Mesenchymal stem cell (in vitro differentiated cells and primary cell): ENCODE data around the gene LAMC3.

ENCODE experiments used
- DNase-seq: peaks from one replicate; pipeline ENCODE4 v3.0.0-alpha.2; 2013
- H2AFZ ChIP-seq: one replicate; pipeline ENCODE4 v1.6.1; 2013; ENCODE audit warnings: low read depth, mild to moderate bottlenecking, control low read depth, inconsistent platforms, low read length, moderate library complexity
- H2AK5ac ChIP-seq: 2 replicates; pipeline ENCODE4 v1.6.1; 2013; ENCODE audit warnings: low read length, moderate library complexity, mild to moderate bottlenecking, inconsistent platforms; ENCODE audit not compliant: severe bottlenecking
- H2BK120ac ChIP-seq: one replicate; pipeline ENCODE4 v1.6.1; 2013; ENCODE audit warnings: low read depth, mild to moderate bottlenecking, inconsistent platforms, low read length, moderate library complexity
- H2BK12ac ChIP-seq, 2 experiments: one replicate each; pipeline ENCODE4 v1.6.1; 2013; ENCODE audit warnings: inconsistent platforms in 2 of 2, low read length in 2 of 2, mild to moderate bottlenecking in 2 of 2, moderate library complexity in 2 of 2, control low read depth in 1 of 2
- H2BK15ac ChIP-seq: one replicate; pipeline ENCODE4 v1.6.1; 2013; ENCODE audit warnings: mild to moderate bottlenecking, low read depth, inconsistent platforms; ENCODE audit not compliant: poor library complexity, severe bottlenecking
- H2BK5ac ChIP-seq: 2 replicates; pipeline ENCODE4 v1.6.1; 2013; ENCODE audit warnings: low read depth, mild to moderate bottlenecking, low read length, control low read depth, inconsistent platforms; ENCODE audit not compliant: poor library complexity, severe bottlenecking
- H3K14ac ChIP-seq, 2 experiments: one replicate each; pipeline ENCODE4 v1.6.1; 2013; ENCODE audit warnings: inconsistent platforms in 2 of 2, low read length in 2 of 2, control low read depth in 1 of 2, mild to moderate bottlenecking in 1 of 2, moderate library complexity in 1 of 2
- H3K18ac ChIP-seq, 2 experiments: one replicate each; pipeline ENCODE4 v1.6.1; 2013; ENCODE audit warnings: inconsistent platforms in 2 of 2, low read length in 2 of 2, control low read depth in 1 of 2, low read depth in 1 of 2, mild to moderate bottlenecking in 1 of 2
- H3K23ac ChIP-seq, 2 experiments: one replicate each; pipeline ENCODE4 v1.6.1; 2013; ENCODE audit warnings: inconsistent platforms in 2 of 2, low read length in 2 of 2, mild to moderate bottlenecking in 2 of 2, moderate library complexity in 2 of 2, control low read depth in 1 of 2
- H3K27ac ChIP-seq: 2 replicates; pipeline ENCODE4 v1.5.1; 2013; ENCODE audit warnings: mild to moderate bottlenecking, moderate library complexity, low read length, control low read depth, inconsistent platforms; ENCODE audit not compliant: poor library complexity, severe bottlenecking
- H3K27me3 ChIP-seq, 2 experiments: 2 replicates each; pipeline versions ENCODE4 v1.6.1 to v1.7.0; 2013; ENCODE audit warnings: low read length in 2 of 2, mild to moderate bottlenecking in 2 of 2, moderate library complexity in 2 of 2, control low read depth in 1 of 2, inconsistent platforms in 1 of 2; ENCODE audit not compliant: control insufficient read depth in 1 of 2, insufficient read depth in 1 of 2
- H3K36me3 ChIP-seq, 2 experiments: 2 replicates each; pipeline versions ENCODE4 v1.6.1 to v1.7.0; 2013; ENCODE audit warnings: low read length in 2 of 2, control low read depth in 1 of 2, inconsistent platforms in 1 of 2, low read depth in 1 of 2, mild to moderate bottlenecking in 1 of 2; ENCODE audit not compliant: insufficient read depth in 2 of 2, control insufficient read depth in 1 of 2
- H3K4ac ChIP-seq, 2 experiments: one replicate each; pipeline ENCODE4 v1.6.1; 2013; ENCODE audit warnings: inconsistent platforms in 2 of 2, low read length in 2 of 2, mild to moderate bottlenecking in 2 of 2, moderate library complexity in 2 of 2, control low read depth in 1 of 2, low read depth in 1 of 2
- H3K4me1 ChIP-seq: 2 replicates; pipeline ENCODE4 v1.6.1; 2013; ENCODE audit warnings: low read depth, low read length, control low read depth; ENCODE audit not compliant: control insufficient read depth, insufficient read depth
- H3K4me2 ChIP-seq: 2 replicates; pipeline ENCODE4 v1.6.1; 2013; ENCODE audit warnings: low read length, mild to moderate bottlenecking, inconsistent platforms; ENCODE audit not compliant: poor library complexity, severe bottlenecking
- H3K4me3 ChIP-seq, 2 experiments: 2 replicates each; pipeline versions ENCODE4 v1.5.1 to v1.7.0; 2013; ENCODE audit warnings: low read length in 2 of 2, mild to moderate bottlenecking in 2 of 2, control low read depth in 1 of 2, low read depth in 1 of 2; ENCODE audit not compliant: insufficient read depth in 1 of 2
- H3K79me1 ChIP-seq: replicated peaks from 2 replicates; pipeline ENCODE4 v1.6.1; 2013; ENCODE audit warnings: mild to moderate bottlenecking, control low read depth, low read length, inconsistent platforms; ENCODE audit not compliant: poor library complexity, severe bottlenecking
- H3K9ac ChIP-seq: 2 replicates; pipeline ENCODE4 v1.7.0; 2013; ENCODE audit warnings: mild to moderate bottlenecking, low read length, moderate library complexity
- H3K9me3 ChIP-seq: 2 replicates; pipeline ENCODE4 v1.7.0; 2013; ENCODE audit warnings: mild to moderate bottlenecking, low read length; ENCODE audit not compliant: control insufficient read depth
- H4K8ac ChIP-seq: one replicate; pipeline ENCODE4 v1.6.1; 2013; ENCODE audit warnings: inconsistent platforms, mild to moderate bottlenecking, low read length, moderate library complexity
- H4K91ac ChIP-seq: one replicate; pipeline ENCODE4 v1.6.1; 2013; ENCODE audit warnings: mild to moderate bottlenecking, low read length, inconsistent platforms
- WGBS: methylation state at CpG from one replicate; pipeline ENCODE4 v1.1.7; 2013; ENCODE audit warnings: mixed read lengths; 5-methylcytosine and 5-hydroxymethylcytosine counted together

The LAMC3 gene

GRCh38 chr9:131084661-131085369, 75.8 kb downstream of the LAMC3 start:
- H2AFZ ChIP-seq = no peak overlapping the region
- no peak overlapping the region for H2AK5ac ChIP-seq
- H2BK120ac ChIP-seq = no peak overlapping the region
- H3K23ac ChIP-seq = no peak overlapping the region
- H3K9ac ChIP-seq = no peak overlapping the region
- no peaks in the 10 kb centered on the region for H3K36me3 ChIP-seq
- H3K18ac ChIP-seq = no peak overlapping the region
- H3K4me3 ChIP-seq = no peak overlapping the region
- H3K4me1 ChIP-seq = peaks cover 2% of the 10 kb centered on the region
- H3K4ac ChIP-seq = no peak overlapping the region
- H2BK12ac ChIP-seq = no peak overlapping the region
- no peaks in the 10 kb centered on the region for H3K9me3 ChIP-seq
- no peak overlapping the region for H3K27ac ChIP-seq
- no peak overlapping the region for H3K4me2 ChIP-seq
- H4K91ac ChIP-seq = no peak overlapping the region
- H3K79me1 ChIP-seq = no peaks in the 10 kb centered on the region
- no peak overlapping the region for H2BK15ac ChIP-seq
- WGBS = 86% methylated on average over 8 of the region's 8 CpGs
- H3K27me3 ChIP-seq = peaks cover 27 to 59% of the 10 kb centered on the region in 2 experiments
- DNase-seq = no peak
- H4K8ac ChIP-seq = no peak overlapping the region
- H2BK5ac ChIP-seq = no peak overlapping the region
- no peak overlapping the region for H3K14ac ChIP-seq

GRCh38 chr9:131085370-131086122, 76.6 kb downstream of the LAMC3 start:
- H3K79me1 ChIP-seq = no peaks in the 10 kb centered on the region
- H3K14ac ChIP-seq = no peak overlapping the region
- H3K9ac ChIP-seq = no peak overlapping the region
- no peak overlapping the region for H3K4me3 ChIP-seq
- no peak overlapping the region for H3K18ac ChIP-seq
- H3K27ac ChIP-seq = no peak overlapping the region
- no peaks in the 10 kb centered on the region for H3K36me3 ChIP-seq
- H4K8ac ChIP-seq = no peak overlapping the region
- no peak overlapping the region for H3K4me2 ChIP-seq
- WGBS = 91% methylated on average over 22 of the region's 23 CpGs
- no peak overlapping the region for H3K4ac ChIP-seq
- no peak overlapping the region for H2AFZ ChIP-seq
- H2BK15ac ChIP-seq = no peak overlapping the region
- no peak for DNase-seq
- H3K4me1 ChIP-seq = peaks cover 2% of the 10 kb centered on the region
- no peaks in the 10 kb centered on the region for H3K9me3 ChIP-seq
- H2BK120ac ChIP-seq = no peak overlapping the region
- H3K23ac ChIP-seq = no peak overlapping the region
- no peak overlapping the region for H4K91ac ChIP-seq
- H3K27me3 ChIP-seq = peaks cover 27 to 58% of the 10 kb centered on the region in 2 experiments
- no peak overlapping the region for H2BK12ac ChIP-seq
- H2BK5ac ChIP-seq = no peak overlapping the region
- no peak overlapping the region for H2AK5ac ChIP-seq

- no peak overlapping the region for H3K27ac ChIP-seq
- no peak overlapping the region for H2AFZ ChIP-seq
- H3K79me1 ChIP-seq = no peaks in the 10 kb centered on the region
- H3K36me3 ChIP-seq = no peaks in the 10 kb centered on the region
- DNase-seq = no peak
- no peak overlapping the region for H2BK15ac ChIP-seq
- H3K4me3 ChIP-seq = no peak overlapping the region
- H3K14ac ChIP-seq = peak overlapping the region in 1 of 2 experiments; percentile 6
- no peak overlapping the region for H4K8ac ChIP-seq
- H4K91ac ChIP-seq = no peak overlapping the region
- H2AK5ac ChIP-seq = no peak overlapping the region
- no peak overlapping the region for H3K18ac ChIP-seq
- no peak overlapping the region for H2BK12ac ChIP-seq
- H2BK5ac ChIP-seq = no peak overlapping the region
- H3K4ac ChIP-seq = no peak overlapping the region
- H3K23ac ChIP-seq = no peak overlapping the region
- peaks cover 9% of the 10 kb centered on the region for H3K4me1 ChIP-seq
- 88% methylated on average over 19 of the region's 19 CpGs for WGBS
- no peak overlapping the region for H3K4me2 ChIP-seq
- H3K9ac ChIP-seq = no peak overlapping the region
- no peak overlapping the region for H2BK120ac ChIP-seq
- peaks cover 20 to 46% of the 10 kb centered on the region in 2 experiments for H3K27me3 ChIP-seq
- H3K9me3 ChIP-seq = no peaks in the 10 kb centered on the region
Measured at GRCh38 chr9:131087354-131087893, 78.5 kb downstream of the LAMC3 start.
